Stimulated activated CD8-positive, alpha-beta memory T cell treated with anti-CD3 and anti-CD28 coated beads, Interleukin-4, amount 100 ng/mL, for 1 hour (primary cell): ENCODE data around the gene PEMT.

ENCODE experiments used
- DNase-seq, 2 donors: peaks; one replicate each; pipeline ENCODE4 v3.0.0-alpha.2; 2020; ENCODE audit warnings: low read depth in 2 of 2, low spot score in 1 of 2

Gene PEMT

GRCh38 chr17:17553217-17554195 is 38.0 kb downstream of the PEMT start:
- DNase-seq, result no peak

GRCh38 chr17:17552351-17553216 is 38.9 kb downstream of the PEMT start:
- no peak for DNase-seq

GRCh38 chr17:17551361-17551760 is 40.1 kb downstream of the PEMT start:
- no peak for DNase-seq

- no peak for DNase-seq
Observed at GRCh38 chr17:17549732-17550366, 41.7 kb downstream of the PEMT start.

- DNase-seq, result no peak
Observed at GRCh38 chr17:17548044-17548443, 43.5 kb downstream of the PEMT start.

- DNase-seq, result no peak
Observed at GRCh38 chr17:17547210-17547764, 44.2 kb downstream of the PEMT start.

GRCh38 chr17:17546399-17547185 is 44.9 kb downstream of the PEMT start:
- no peak for DNase-seq

- DNase-seq, result no peak
Observed at GRCh38 chr17:17545984-17546383, 45.5 kb downstream of the PEMT start.

- no peak for DNase-seq
Observed at GRCh38 chr17:17545031-17545820, 46.3 kb downstream of the PEMT start.

GRCh38 chr17:17542906-17543635 is 48.4 kb downstream of the PEMT start:
- no peak for DNase-seq

GRCh38 chr17:17541640-17542001 is 49.9 kb downstream of the PEMT start:
- DNase-seq, result no peak

GRCh38 chr17:17540935-17541639 is 50.4 kb downstream of the PEMT start:
- no peak for DNase-seq

- DNase-seq, result no peak
Observed at GRCh38 chr17:17540278-17540906, 51.1 kb downstream of the PEMT start.

- DNase-seq, result no peak
Observed at GRCh38 chr17:17539591-17539990, 51.9 kb downstream of the PEMT start.

GRCh38 chr17:17538417-17539391 is 52.8 kb downstream of the PEMT start:
- no peak for DNase-seq

GRCh38 chr17:17537311-17538099 is 54.0 kb downstream of the PEMT start:
- DNase-seq, result no peak
